HCT116 (cell line): ENCODE data around the gene ANKLE2. TPM values are rescaled to one million over a fixed set of nuclear protein-coding genes. Genes with fewer than 3 reads are reported as not detected.

Experiments
- ATAC-seq: fragments of 200-7000 bp; cut with Tn5 transposase; 2 replicates; pipeline ENCODE4 v1.9.1; 2020; ENCODE audit warnings: mild to moderate bottlenecking, moderate library complexity
- BruUV-seq: library from RNA; stranded (reverse); fragments of 400-500 nt; replicated peaks from 2 replicates; lab custom pipeline; 2021; lab: Mats Ljungman, UMichigan
- CTCF ChIA-PET: fragments of 300-600 bp; sonication (Branson Sonifier 250); formaldehyde crosslinking; loops from one replicate; lab custom pipeline; 2021; ENCODE audit warnings: antibody characterized with exemption; lab: Charles Lee
- POLR2A ChIA-PET: fragments of 300-600, 350-600 bp; sonication (Branson Sonifier 250); formaldehyde crosslinking; loops from one replicate; lab custom pipeline; 2021; ENCODE audit warnings: antibody characterized with exemption; lab: Charles Lee
- RAD21 ChIA-PET, 2 experiments: fragments of 300-600 bp; sonication (Branson Sonifier 250); formaldehyde crosslinking; loops; one replicate each; lab custom pipeline; 2023; ENCODE audit warnings: low total read pairs in 2 of 2; ENCODE audit not compliant: uncharacterized antibody in 2 of 2, unreplicated experiment in 2 of 2, low non-redundant PET in 1 of 2; lab: Charles Lee
- DNase-seq: peaks from one replicate; pipeline ENCODE4 v3.0.0-alpha.2; 2010; ENCODE audit warnings: low read depth, low spot score
- H2AFZ ChIP-seq: fragments of 200-600 bp; shearing (Covaris generic), sonication (generic); 2 replicates; pipeline ENCODE4 v1.6.1; 2017; ENCODE audit warnings: low read depth, mixed run types, mixed read lengths, antibody characterized with exemption, low read length; ENCODE audit not compliant: poor library complexity, severe bottlenecking
- H3K27ac ChIP-seq: 2 replicates; pipeline ENCODE4 v1.5.1; 2012; ENCODE audit warnings: low read depth, low read length
- H3K27me3 ChIP-seq: fragments of 200-600 bp; sonication (generic); 2 replicates; pipeline ENCODE4 v1.6.1; 2016; ENCODE audit warnings: mixed run types, low read length, mixed read lengths; ENCODE audit not compliant: insufficient read depth
- H3K36me3 ChIP-seq, 2 experiments: fragments of 200-500 bp in 1 of 2; fragments of 200-600 bp in 1 of 2; sonication (Bioruptor generic) in 1 of 2; sonication (generic) in 1 of 2; 2 replicates each; pipeline versions ENCODE4 v1.5.1 to v1.6.1; 2014 to 2016; ENCODE audit warnings: low read length in 2 of 2, inconsistent platforms in 1 of 2, mixed read lengths in 1 of 2, mixed run types in 1 of 2; ENCODE audit not compliant: insufficient read depth in 2 of 2, control insufficient read depth in 1 of 2
- H3K4me1 ChIP-seq, 2 experiments: fragments of 200-600 bp in 1 of 2; sonication (generic) in 1 of 2; 2 replicates each; pipeline versions ENCODE4 v1.5.1 to v1.6.1; 2012 to 2017; ENCODE audit warnings: low read length in 2 of 2, inconsistent platforms in 1 of 2, mild to moderate bottlenecking in 1 of 2, mixed read lengths in 1 of 2, mixed run types in 1 of 2, moderate library complexity in 1 of 2; ENCODE audit not compliant: insufficient read depth in 2 of 2, control insufficient read depth in 1 of 2
- H3K4me2 ChIP-seq: fragments of 200-600 bp; sonication (generic); 2 replicates; pipeline ENCODE4 v1.6.1; 2017; ENCODE audit warnings: mixed run types, low read length, mixed read lengths
- H3K4me3 ChIP-seq, 2 experiments: fragments of 200-600 bp in 1 of 2; sonication (generic) in 1 of 2; replicated peaks in 1 of 2; 2 replicates each; pipeline ENCODE4 v1.5.1; 2011 to 2016; ENCODE audit warnings: low read length in 2 of 2, control low read depth in 1 of 2, low read depth in 1 of 2, mild to moderate bottlenecking in 1 of 2, mixed read lengths in 1 of 2, mixed run types in 1 of 2
- H3K79me2 ChIP-seq: fragments of 200-600 bp; sonication (generic); 2 replicates; pipeline ENCODE4 v1.6.1; 2017; ENCODE audit warnings: mild to moderate bottlenecking, mixed run types, low read length, moderate library complexity, mixed read lengths; ENCODE audit not compliant: insufficient read depth
- H3K9ac ChIP-seq: fragments of 200-600 bp; sonication (generic); 2 replicates; pipeline ENCODE4 v1.6.1; 2016; ENCODE audit warnings: low read length, mixed read lengths
- H3K9me2 ChIP-seq: fragments of 200-600 bp; sonication (generic), shearing (Covaris generic); 2 replicates; pipeline ENCODE4 v1.6.1; 2017; ENCODE audit warnings: mixed run types, mild to moderate bottlenecking, moderate library complexity; ENCODE audit not compliant: insufficient read depth
- H3K9me3 ChIP-seq, 2 experiments: fragments of 200-500 bp in 1 of 2; fragments of 200-600 bp in 1 of 2; sonication (Bioruptor generic) in 1 of 2; sonication (generic) in 1 of 2; 2 replicates each; pipeline ENCODE4 v1.6.1; 2014 to 2017; ENCODE audit warnings: low read length in 2 of 2, mixed read lengths in 2 of 2, inconsistent platforms in 1 of 2, low read depth in 1 of 2, mild to moderate bottlenecking in 1 of 2, mixed run types in 1 of 2, moderate library complexity in 1 of 2; ENCODE audit not compliant: control insufficient read depth in 1 of 2, insufficient read depth in 1 of 2
- H4K20me1 ChIP-seq: fragments of 200-600 bp; sonication (generic), shearing (Covaris generic); 2 replicates; pipeline ENCODE4 v1.6.1; 2017; ENCODE audit warnings: mixed run types, mild to moderate bottlenecking, moderate library complexity; ENCODE audit not compliant: insufficient read depth
- ATF3 ChIP-seq: IDR thresholded peaks from 2 replicates; pipeline ENCODE4 v1.6.1; 2012
- CBX3 ChIP-seq: IDR thresholded peaks from 2 replicates; pipeline ENCODE4 v1.6.1; 2012; ENCODE audit warnings: low read depth
- CEBPB ChIP-seq: IDR thresholded peaks from 2 replicates; pipeline ENCODE4 v1.6.1; 2012; ENCODE audit warnings: low read depth
- EZH2 ChIP-seq: fragments of 200-600 bp; sonication (generic); IDR thresholded peaks from 2 replicates; pipeline ENCODE4 v1.6.1; 2017; ENCODE audit warnings: antibody characterized with exemption, mixed run types
- EZH2phosphoT487 ChIP-seq: fragments of 200-600 bp; IDR thresholded peaks from 2 replicates; pipeline ENCODE4 v1.6.1; 2018; ENCODE audit warnings: antibody characterized with exemption, borderline replicate concordance
- FOSL1 ChIP-seq: IDR thresholded peaks from 2 replicates; pipeline ENCODE4 v1.6.1; 2012; ENCODE audit warnings: low read depth
- JUND ChIP-seq: IDR thresholded peaks from 2 replicates; pipeline ENCODE4 v1.6.1; 2012
- POLR2A ChIP-seq: IDR thresholded peaks from 2 replicates; pipeline ENCODE4 v1.7.0; 2011; ENCODE audit warnings: borderline replicate concordance; ENCODE audit not compliant: insufficient read depth, insufficient read length; ENCODE audit errors: extremely low read depth
- POLR2AphosphoS5 ChIP-seq: IDR thresholded peaks from 2 replicates; pipeline ENCODE4 v1.6.1; 2011; ENCODE audit warnings: mild to moderate bottlenecking, low read depth, low read length, moderate library complexity
- RAD21 ChIP-seq: IDR thresholded peaks from 2 replicates; pipeline ENCODE4 v1.6.1; 2012; ENCODE audit warnings: low read depth, mild to moderate bottlenecking
- REST ChIP-seq: IDR thresholded peaks from 2 replicates; pipeline ENCODE4 v1.6.1; 2012; ENCODE audit warnings: low read depth
- SIN3A ChIP-seq: IDR thresholded peaks from 2 replicates; pipeline ENCODE4 v1.6.1; 2012; ENCODE audit warnings: low read depth
- SP1 ChIP-seq: IDR thresholded peaks from 2 replicates; pipeline ENCODE4 v1.6.1; 2012; ENCODE audit warnings: low read depth
- SRF ChIP-seq: IDR thresholded peaks from 2 replicates; pipeline ENCODE4 v1.6.1; 2012; ENCODE audit warnings: low read depth
- TCF7L2 ChIP-seq: IDR thresholded peaks from 2 replicates; pipeline ENCODE4 v1.7.0; 2011; ENCODE audit warnings: borderline replicate concordance, inconsistent platforms; ENCODE audit not compliant: insufficient read depth, insufficient read length; ENCODE audit errors: extremely low read depth
- YY1 ChIP-seq: IDR thresholded peaks from 2 replicates; pipeline ENCODE4 v1.6.1; 2011; ENCODE audit warnings: low read length, low read depth, moderate library complexity, mild to moderate bottlenecking; ENCODE audit not compliant: insufficient replicate concordance; ENCODE audit errors: extremely low read depth
- ZBTB33 ChIP-seq: IDR thresholded peaks from 2 replicates; pipeline ENCODE4 v1.6.1; 2011; ENCODE audit warnings: mild to moderate bottlenecking, low read length, moderate library complexity; ENCODE audit not compliant: insufficient replicate concordance; ENCODE audit errors: extremely low read depth
- ZNF274 ChIP-seq: fragments of 200-500 bp; sonication (Bioruptor generic); IDR thresholded peaks from 2 replicates; pipeline ENCODE4 v1.6.1; 2014; ENCODE audit warnings: mild to moderate bottlenecking, low read depth, low read length, inconsistent platforms
- intact Hi-C: fragments of 100-400 bp; cut with micrococcal nuclease; formaldehyde crosslinking; loops from 2 replicates; pipeline ENCODE4 v1.10.0; 2022
- total RNA-seq: library from RNA; stranded (reverse); gene quantifications from one replicate; pipeline ENCODE4 v1.2.1, GENCODE V29; 2021; ENCODE audit not compliant: unreplicated experiment
- TF ChIP-seq, protein P1 (sequence below), 3 experiments: fragments of 200-600 bp in 1 of 3; sonication (generic) in 1 of 3; IDR thresholded peaks in 2 of 3; conservative IDR thresholded peaks in 1 of 3; 2 replicates each; pipeline ENCODE4 v1.5.1; 2012 to 2017; ENCODE audit warnings: low read depth in 2 of 3, low read length in 2 of 3, antibody characterized with exemption in 1 of 3, borderline replicate concordance in 1 of 3, control low read depth in 1 of 3, mild to moderate bottlenecking in 1 of 3, mixed read lengths in 1 of 3, mixed run types in 1 of 3, moderate library complexity in 1 of 3; ENCODE audit not compliant: insufficient read depth in 1 of 3

ANKLE2 gene
- total RNA-seq, 1 experiment from 2014 or later: 68.8 TPM

DNA sequence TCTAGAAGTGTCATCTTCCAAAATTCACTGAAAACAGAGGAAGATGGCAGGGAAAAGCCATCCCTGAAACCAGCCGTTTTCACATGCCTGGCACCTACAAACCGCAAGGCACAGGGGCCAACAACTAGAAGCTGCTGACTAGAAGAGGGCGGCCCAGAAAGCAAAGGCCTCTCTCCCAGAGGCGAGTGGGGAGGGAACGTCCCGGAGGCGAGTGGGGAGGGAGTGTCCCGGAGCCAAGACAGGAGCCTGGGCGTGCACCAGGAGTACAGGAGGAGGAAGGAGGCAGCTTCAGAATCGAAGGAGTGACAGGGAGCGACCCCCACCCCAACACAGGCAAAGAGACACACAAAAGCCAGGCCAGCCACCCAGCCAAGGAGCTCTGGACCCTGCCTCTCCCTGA is 21.0 kb downstream of the ANKLE2 start:
- TF ChIP-seq SRF (no peak), EZH2phosphoT487 (no peak), FOSL1 (no peak), ZNF274 (no peak), REST (no peak), ZBTB33 (no peak), SIN3A (no peak), YY1 (no peak), EZH2 (no peak), SP1 (no peak), JUND (no peak), TCF7L2 (no peak), POLR2AphosphoS5 (no peak), CBX3 (no peak), POLR2A (no peak), RAD21 (no peak), CEBPB (no peak), ATF3 (no peak)
- TF ChIP-seq, protein P1, sequence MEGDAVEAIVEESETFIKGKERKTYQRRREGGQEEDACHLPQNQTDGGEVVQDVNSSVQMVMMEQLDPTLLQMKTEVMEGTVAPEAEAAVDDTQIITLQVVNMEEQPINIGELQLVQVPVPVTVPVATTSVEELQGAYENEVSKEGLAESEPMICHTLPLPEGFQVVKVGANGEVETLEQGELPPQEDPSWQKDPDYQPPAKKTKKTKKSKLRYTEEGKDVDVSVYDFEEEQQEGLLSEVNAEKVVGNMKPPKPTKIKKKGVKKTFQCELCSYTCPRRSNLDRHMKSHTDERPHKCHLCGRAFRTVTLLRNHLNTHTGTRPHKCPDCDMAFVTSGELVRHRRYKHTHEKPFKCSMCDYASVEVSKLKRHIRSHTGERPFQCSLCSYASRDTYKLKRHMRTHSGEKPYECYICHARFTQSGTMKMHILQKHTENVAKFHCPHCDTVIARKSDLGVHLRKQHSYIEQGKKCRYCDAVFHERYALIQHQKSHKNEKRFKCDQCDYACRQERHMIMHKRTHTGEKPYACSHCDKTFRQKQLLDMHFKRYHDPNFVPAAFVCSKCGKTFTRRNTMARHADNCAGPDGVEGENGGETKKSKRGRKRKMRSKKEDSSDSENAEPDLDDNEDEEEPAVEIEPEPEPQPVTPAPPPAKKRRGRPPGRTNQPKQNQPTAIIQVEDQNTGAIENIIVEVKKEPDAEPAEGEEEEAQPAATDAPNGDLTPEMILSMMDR (IDR thresholded peaks at IDR 0.05 in 2 of 3, conservative IDR thresholded peaks at IDR 0.05 in 1 of 3; ENCODE audit: borderline replicate concordance in 1 of 3, insufficient read depth in 1 of 3, low read depth in 2 of 3, low read length in 2 of 3): no peak
- DNase-seq (no peak), ATAC-seq (no peak)
- ChIA-PET POLR2A (no interaction called here), RAD21 (no interaction called here), CTCF (no interaction called here)
- intact Hi-C loops: no loop called here
- no peaks in the 10 kb centered on the region for H3K4me1 ChIP-seq
- no peak overlapping the region for H3K4me2 ChIP-seq
- 0 out of 2 replicates have a peak, but pooled peaks cover 7% of the 10 kb centered on the region for H4K20me1 ChIP-seq
- H3K27ac ChIP-seq: no peak overlapping the region
- no peaks in the 10 kb centered on the region for H3K9me2 ChIP-seq
- no TSS peak for BruUV-seq
- H3K27me3 ChIP-seq: no peaks in the 10 kb centered on the region
- no peak overlapping the region for H3K4me3 ChIP-seq
- H2AFZ ChIP-seq: no peak overlapping the region
- H3K9ac ChIP-seq: no peak overlapping the region
- peaks cover 42% of the 10 kb centered on the region for H3K79me2 ChIP-seq
- H3K36me3 ChIP-seq: peaks cover 55 to 66% of the 10 kb centered on the region in 2 experiments
- H3K9me3 ChIP-seq: no peaks in the 10 kb centered on the region
